Fibroblast of peridontal ligament (primary cell): ENCODE results near the gene SOHLH1.
"Not testable (repeated sequence)": the region's sequence is repeated elsewhere in the genome, so short reads cannot be mapped to it uniquely, and the experiment has no call there.

ENCODE experiments used
- DNase-seq: peaks from one replicate; pipeline ENCODE4 v3.0.0-alpha.2; 2010; ENCODE audit errors: extremely low read depth

SOHLH1 gene

DNA sequence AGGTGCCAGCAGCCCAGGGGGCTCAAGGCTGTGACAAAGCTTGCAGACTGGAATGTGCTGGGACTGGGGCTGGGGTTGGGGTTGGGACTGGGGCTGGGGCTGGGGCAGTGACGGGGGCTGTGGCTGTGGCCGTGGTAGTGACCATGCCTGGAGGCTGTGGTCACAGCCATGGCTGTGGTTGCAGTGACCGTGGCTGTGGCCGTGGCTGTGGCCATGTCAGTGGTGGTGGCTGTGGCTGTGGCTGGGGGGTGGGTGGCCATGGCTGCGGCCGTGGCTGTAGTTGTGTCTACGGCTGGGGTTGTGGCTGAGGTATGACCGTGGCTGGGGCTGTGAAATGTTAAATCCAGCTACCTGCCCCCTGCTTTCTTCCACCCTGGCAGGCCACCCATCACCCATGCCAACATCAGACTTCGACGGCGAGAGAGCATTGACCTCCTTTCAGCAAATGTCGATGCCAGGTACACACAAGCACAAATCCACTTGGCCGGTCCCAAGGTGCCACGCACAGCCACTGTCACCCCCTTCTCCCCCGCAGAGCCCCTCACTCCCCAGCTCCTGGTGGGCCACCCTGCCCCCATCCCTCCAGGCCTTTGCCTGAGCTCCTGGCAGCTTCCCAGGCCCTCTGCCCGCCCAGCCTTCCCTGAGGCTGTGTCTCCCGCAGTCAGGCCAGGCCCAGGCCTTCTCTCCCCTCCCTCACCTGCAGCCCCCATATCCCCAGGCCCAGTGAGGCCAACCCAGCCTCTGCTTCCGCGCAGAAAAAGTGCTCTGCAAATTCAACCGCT is 20.9 kb downstream of the SOHLH1 start:
- no peak for DNase-seq

DNA sequence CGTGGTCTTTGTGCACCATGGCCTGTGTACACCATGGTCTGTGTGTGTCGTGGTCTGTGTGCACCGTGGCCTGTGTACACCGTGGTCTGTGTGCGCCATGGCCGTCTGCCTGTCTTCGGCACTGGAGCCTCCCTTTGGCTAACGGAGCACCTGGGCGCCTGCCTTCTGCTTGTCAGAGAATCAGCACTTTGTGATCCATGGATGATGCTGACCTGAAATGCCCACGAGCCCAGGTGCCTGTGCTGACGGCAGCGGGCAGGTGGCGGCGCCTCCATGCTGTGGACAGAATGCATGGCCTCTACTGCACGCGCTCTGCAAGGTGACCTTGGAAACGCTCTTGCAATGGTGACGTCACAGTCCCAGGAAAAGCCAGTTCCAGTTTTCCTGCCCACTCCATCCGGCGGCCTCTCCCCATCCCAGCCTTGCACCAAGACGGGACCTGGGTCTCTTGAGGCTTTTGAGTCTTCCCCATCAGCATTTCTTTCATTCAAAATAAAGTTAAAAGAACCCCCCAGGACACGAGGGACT is 21.6 kb downstream of the SOHLH1 start:
- no peak for DNase-seq

DNA sequence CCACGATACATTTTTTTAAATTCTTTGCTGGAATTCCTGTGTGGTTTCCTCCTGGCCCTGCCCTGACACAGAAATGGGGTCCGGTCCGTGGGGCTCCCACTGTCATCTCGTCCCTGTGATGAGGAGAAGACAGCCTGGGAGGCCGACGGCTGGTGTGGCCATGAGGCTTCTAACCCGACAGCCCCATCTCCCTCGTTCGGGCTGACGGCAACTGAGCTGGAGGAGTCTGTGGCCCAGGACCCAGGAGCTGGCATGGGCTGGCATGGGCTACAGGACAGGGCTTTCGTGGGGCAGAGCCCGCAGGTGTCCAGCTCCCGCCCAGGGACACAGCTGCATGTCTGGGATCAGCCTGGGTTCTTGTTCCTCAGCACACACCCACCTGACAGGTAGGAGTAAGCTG is 22.4 kb downstream of the SOHLH1 start:
- DNase-seq = no peak

DNA sequence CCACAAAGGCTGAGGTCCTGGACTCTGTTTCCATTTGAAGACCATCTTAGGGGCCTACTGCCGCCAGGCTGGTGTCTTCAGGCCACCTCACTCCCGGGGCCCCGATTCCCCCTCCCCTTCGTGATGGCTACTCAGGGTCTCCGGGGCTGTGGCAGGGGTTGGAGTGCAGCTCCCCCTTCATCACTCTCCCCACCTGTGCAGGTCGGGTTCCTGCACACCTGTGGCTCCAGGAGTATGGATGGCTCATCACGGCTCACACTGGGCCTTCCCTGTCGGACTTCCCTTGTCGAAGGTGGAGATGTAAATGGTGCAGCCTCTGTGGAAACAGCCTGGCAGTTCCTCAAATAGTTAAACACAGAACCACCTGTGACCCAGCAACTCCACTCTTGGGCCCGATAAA is 24.3 kb downstream of the SOHLH1 start:
- DNase-seq = no peak

DNA sequence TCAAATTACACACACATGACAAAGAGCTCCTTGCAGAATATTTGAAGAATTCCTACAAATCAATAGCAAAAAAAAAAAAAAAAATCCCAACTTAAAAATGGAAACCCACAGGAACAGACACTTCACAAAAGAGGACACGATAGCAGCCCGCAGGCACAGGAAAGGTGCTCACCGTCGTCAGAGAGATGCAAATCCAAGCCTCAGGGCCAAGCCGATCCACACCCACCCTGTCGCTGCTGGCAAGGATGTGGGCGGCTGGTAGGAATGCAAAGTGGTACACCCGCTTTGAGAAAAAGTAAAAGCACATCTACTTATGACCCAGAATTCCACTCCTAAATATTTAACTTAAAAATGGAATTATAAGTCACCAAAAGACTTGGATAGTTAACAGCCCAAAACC is 25.3 kb downstream of the SOHLH1 start:
- no peak for DNase-seq

DNA sequence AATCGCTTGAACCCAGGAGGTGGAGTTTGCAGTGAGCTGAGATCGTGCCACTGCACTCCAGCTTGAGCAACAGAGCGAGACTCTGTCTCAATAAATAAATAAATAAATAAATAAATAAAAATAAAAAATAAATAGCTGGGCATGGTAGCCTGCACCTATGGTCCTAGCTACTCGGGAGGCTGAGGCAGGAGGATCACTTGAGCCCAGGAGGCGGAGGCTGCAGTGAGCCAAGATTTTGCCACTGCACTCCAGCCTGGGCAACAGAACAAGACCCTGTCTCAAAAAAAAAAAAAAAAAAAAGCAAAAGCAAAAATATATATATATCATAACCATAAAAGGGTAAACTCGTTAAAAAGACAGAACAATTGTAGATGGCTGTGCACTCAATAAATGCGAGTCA is 26.5 kb downstream of the SOHLH1 start:
- not testable (repeated sequence) for DNase-seq

DNA sequence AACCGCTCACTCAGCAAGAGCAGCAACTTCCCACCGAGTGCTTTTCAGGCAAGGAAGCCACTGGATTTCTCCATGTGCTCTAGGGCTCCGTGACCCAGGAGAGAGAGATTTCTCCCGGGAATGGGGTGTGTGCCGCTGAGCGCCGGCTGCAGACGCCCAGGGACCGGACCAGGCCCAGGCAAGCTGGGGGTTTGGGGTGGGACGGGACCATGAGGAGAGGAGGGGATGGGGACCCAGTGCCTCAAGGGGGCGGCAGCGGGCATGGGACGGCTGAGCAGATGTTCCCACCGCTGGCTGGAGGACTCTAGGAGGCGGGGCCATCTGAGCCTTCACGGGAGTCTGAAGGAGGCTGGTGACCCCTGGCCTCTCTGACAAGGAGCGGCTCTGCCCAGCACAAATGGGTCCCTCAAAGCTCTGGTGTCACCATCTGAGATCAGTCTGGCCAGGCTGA is 27.7 kb downstream of the SOHLH1 start:
- no peak for DNase-seq

DNA sequence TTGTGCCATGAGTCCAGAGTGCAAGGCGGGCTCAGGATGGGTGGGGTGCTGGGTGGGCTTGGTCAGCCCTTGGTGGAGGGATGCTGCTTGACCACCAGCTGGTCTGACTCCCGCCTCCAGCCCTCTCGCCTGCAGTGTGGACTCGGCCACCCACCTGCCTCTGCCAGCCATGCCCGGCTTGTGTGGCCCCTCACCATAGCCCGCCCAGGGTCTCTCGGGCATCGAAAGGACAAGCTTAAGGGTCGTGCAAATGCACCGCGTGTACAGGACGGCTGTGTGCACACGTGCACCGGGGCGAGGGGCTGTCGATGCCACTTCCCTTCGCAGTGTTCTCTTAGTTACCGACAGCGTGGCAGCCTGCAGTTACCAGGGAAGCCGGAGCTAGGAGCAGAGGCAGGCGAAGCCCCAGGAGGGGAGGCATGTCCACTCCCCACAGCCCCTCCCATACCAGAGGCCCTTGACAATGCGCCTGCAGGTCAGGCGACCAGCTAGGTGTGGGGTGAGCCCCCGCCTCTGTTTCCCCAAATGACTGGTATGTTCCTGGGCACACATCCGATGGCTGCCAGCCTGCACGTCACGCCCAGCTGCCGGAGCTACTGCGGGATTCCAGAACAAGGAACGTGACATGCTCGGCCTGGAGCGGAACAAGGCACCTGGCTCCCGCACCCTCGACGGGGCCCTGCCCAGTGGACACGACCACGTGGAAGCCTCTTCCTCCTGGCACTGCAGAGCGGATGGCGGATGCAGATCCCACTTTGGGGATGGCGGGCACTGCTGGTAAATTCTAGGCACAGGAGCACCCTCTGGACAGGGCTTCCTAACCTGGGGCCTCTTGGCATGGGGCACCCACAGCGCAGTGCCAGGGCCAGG is 28.3 kb downstream of the SOHLH1 start:
- DNase-seq = no peak

DNA sequence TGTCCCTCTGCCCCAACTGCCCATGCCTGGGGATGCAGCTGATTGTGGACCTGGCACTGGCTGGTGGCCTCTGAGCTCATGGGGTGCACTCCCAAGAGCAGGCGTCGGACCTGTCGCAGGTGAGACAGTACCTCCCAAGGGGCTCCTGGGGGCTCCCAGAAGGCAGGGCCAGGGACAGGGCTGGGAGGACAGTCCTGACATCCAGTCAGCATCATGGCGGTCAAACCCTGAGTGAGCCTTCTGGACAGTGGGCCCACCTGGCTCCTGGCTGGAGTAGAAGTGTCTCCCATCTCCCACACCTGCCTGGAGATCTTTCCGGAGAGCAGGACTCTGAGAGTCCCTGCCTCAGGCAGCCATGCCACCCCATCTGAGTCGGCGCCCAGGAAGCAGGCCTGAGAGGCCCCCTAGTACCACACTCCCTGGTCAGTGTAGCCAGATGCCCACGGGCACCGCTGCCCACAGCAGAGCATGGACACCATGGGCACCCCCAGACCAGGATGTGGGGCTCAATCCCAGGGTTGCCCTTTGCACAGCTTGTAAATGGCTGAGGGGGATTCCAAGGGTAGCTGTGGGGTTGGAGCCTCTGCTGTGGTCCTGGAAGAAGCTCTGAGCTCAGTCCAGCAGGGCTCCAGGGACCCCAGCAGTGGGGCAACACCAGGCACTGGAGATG is 29.5 kb downstream of the SOHLH1 start:
- DNase-seq = no peak

DNA sequence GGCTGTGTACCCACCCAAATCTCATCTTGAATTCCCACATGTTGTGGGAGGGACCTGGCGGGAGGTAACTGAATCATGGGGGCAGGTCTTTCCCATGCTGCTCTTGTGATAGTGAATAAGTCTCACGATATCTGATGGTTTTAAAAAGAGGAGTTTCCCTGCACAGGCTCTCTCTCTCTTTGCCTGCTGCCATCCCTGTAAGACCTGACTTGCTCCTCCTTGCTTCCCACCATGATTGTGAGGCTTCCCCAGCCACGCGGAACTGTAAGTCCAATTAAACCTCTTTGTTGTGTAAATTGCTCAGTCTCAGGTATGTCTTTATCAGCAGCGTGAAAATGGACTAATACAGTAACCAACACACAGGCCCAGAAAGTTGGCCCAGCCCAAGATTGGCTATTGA is 30.3 kb downstream of the SOHLH1 start:
- not testable (repeated sequence) for DNase-seq

DNA sequence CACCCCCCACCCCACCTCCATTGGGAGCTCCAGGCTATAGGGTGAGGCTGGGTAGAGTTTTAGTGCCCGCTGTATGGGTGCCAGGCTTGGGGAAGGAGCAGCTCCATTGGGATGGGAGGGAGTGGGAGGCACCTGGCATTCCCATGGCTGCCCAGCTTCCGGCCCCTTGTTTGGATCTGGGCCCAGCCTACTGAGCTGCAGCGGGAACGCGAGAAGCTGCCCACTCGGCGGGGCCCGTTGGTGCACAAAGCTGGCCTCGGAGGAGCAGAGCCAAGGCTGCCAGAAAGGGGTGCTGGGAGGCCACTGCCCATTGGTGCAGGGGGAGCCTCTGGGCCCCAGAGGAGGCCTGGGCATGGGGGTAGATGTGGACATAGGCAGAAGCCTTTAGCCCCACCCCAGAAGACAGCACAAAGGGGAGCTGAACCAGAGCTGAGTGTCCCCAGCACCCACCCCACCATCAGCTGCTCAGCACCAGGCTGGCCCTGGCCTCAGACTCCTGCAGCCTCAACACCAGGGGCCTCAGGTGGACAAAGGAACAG is 31.7 kb downstream of the SOHLH1 start:
- DNase-seq = no peak

DNA sequence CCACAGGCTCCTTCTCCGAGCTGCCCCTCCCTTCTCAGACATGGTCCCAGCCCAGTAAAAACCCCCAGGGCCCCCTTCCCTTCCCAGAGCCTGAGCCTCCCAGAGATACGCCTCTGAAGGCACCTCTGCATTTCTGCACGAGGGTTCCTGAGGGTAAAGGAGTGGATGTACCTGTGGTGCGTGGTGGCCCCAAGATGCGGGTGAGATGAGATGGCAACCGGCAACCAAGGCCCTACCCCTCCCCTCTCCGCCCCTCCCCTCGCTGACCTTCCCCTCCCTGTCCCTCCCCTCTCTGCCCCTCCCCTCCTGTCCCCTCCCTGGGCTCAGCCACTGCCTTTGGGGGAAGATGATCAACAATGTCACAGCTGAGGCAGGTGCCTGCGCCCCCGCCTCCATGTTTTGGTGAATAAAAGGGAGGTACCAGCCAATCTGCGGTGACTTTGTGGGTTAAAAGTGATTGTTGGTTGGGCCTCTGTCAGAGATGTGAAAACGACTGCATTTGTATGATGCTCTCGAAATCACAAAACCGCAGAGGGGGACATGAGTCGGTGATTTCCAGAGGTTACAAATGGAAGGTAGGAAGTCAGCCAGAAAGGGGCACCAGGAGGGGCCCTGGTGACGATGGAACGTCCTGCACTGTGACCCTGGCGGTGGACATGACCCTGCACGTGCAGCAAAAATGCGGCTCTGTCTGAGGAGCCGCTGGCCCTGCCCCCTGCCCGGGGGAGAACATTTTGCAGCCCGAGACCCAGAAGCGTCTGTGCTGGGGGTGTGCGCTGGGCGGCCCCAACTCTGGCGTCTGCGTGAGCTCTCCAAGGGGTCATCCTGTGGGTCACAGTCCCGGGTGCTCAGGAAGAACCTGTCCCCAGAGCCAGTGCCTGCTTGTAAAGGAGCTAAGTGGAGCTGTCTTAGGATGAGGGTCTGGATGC is 32.5 kb downstream of the SOHLH1 start:
- DNase-seq = no peak

DNA sequence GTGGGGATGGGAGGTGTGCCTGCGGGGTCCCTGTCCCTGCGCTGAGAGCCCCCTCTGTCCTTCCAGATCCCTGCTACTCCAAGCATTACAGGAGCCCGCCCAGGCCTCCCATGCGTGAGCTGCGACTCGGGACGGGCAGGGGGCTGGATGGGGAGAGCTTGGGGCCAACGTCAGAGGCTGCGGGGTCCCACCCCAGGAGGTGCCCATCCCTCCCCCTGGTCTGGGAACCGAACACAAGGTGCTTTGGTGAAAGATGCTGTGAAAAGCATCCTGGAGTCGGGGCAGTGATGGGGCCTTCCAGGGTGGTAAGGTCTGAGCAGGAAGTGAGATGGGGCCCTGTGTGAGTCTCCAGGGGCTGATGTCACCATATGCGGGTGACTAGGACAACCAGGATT is 33.5 kb downstream of the SOHLH1 start:
- no peak for DNase-seq

DNA sequence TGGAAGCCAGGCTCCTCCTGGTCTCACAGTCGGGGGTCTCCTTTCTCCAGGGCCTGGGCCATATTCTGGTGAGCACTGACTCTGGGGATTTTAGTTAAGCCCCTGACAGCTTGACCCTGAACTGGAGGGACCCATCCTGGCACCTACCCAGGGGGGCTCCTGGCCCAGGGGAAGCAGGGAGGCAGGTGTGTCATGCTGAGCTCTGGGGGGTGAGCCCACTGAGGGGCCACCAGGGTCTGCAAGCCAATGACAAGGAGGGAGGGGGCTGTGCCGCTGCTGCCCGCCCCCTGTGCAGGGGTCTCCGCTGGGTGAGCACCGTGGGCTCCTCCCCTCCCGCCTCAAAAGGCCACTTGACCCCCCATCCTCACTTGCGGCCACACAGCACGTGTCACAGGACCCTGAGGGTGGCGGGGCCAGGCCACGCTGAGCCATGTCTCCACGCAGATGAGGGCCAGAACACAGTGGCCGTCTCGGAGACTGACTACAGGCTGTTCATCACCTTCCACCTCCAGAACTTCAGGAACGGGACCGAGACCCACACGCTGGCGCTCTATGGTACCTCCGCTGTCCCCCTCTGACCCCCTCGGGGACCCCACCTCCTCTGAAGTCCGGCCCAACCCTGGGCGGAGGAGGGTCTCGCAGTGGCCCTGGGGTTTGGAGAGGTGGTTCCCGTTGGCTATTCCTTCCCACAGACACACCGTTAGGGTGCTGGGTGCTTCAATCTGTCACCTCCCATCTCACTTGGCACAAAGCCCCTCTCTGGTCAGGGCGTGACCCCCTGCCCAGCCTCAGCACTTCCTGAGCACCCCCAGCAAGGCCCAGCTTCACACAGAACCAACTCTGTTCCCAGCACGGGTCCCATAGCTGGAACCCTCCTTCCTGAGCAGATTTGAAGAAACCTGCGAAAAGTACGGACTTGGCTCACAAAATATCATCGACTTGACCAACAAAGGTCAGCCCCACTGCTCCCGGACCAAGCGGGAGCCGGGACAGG is 34.2 kb downstream of the SOHLH1 start:
- DNase-seq = no peak

DNA sequence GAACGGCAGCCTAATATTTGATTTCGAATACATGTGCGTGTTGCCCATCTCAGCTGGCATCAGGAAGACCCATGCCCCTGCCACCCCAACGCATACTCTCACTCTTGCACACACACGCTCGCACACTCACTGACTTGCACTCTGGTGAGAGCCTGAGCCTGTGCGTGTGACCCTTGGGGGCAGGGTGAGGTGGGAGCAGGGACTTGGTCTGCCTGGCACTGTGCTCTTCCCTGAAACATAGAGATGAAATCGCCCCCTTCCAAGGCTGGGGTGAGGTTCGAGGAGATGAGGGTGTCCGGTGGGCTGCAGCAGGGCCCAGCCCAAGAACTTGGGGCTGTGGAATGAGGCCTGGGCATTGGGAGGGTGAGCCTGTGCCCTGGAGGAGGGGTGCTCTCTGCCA is 35.0 kb downstream of the SOHLH1 start:
- no peak for DNase-seq

DNA sequence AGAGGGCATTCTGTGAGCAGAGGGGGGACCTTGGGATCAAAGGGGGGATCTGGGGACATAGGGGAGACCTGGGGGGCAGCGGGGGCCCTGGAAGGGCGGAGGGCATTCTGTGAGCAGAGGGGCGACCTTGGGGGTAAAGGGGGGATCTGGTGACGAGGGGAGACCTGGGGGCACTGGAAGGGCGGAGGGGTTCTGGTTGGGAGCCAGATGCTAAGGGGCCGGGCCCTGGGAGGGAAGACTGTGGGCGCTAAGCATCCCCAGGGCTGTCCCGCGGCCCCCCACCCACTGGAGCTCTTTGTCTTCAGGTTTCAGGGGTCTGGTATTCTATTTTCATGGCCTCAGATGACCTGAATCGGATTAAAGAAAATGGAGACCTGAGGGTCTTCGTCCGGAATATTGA is 35.4 kb downstream of the SOHLH1 start:
- no peak for DNase-seq

DNA sequence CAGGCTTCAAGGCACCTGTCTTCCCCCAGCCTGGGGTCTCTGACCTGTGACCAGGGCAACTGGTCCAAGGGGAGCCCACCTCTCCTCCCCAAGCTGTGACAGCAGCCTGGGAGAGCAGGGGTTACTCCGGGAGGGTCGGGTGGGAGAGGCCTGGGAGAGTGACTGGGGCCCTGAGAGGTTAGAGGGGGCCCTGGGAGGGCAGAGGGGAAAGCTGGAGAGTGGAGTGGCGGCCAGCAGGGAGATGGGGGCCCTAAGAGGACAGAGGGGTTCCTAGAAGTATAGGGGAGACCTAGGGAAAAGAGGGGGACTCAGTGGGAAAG is 35.9 kb downstream of the SOHLH1 start:
- no peak for DNase-seq

DNA sequence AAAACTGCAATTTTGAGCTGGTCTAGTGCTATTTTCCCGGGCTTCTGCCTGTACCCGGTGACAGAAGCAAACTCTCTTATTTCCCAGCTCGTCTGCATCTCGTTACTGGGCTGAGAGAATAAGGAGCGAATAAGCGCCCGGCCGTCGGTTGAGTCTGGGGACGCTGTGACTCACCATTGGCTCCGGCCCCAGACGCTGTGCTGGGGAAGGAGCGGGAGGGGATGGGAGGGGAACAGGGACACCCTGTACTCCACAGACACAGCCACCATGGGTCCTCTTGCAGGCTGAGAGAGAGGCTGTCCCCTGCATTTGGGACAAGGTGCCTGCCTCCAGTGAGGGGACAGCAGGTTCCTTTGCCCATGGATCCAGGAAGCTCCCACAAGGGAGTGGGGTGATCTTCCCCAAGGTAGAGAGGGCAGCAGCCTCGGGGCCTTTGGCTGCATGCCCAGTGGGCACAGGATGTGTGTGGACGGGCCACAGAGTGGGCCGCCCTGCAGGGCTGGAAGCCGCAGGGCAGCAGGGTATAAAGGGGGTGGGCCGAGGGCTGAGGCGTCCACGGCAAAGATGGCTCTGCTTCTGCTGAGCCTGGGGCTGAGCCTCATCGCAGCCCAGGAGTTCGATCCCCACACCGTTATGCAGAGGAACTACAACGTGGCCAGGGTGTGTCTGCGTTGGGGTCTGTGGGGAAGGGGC is 36.4 kb downstream of the SOHLH1 start, which contains the start of gene LCN9:
LCN9 (plus strand) TSS at position 552 of the 693 bp plus-strand sequence; CDS start at position 565, 13 bp downstream.
- DNase-seq = no peak
